Trophoblast cell (in vitro differentiated cells and primary cell): Measurements from ENCODE around the gene PCSK5.

ENCODE experiments used
- DNase-seq, 2 donors: peaks; one replicate each; pipeline ENCODE4 v3.0.0-alpha.2; 2016
- H2AFZ ChIP-seq: 2 replicates; pipeline ENCODE4 v1.6.1; 2013; ENCODE audit warnings: low read length, moderate library complexity, mild to moderate bottlenecking; ENCODE audit not compliant: insufficient read depth, poor library complexity
- H2AK5ac ChIP-seq: 2 replicates; pipeline ENCODE4 v1.6.1; 2013; ENCODE audit warnings: mild to moderate bottlenecking, low read length
- H2BK120ac ChIP-seq: 2 replicates; pipeline ENCODE4 v1.6.1; 2013; ENCODE audit warnings: low read length, mild to moderate bottlenecking, moderate library complexity; ENCODE audit not compliant: insufficient read depth, poor library complexity
- H2BK12ac ChIP-seq: 2 replicates; pipeline ENCODE4 v1.6.1; 2013; ENCODE audit warnings: mild to moderate bottlenecking, low read length, moderate library complexity
- H2BK5ac ChIP-seq: 2 replicates; pipeline ENCODE4 v1.6.1; 2013; ENCODE audit warnings: low read length, low read depth, moderate library complexity, mild to moderate bottlenecking; ENCODE audit not compliant: poor library complexity
- H3K14ac ChIP-seq: 2 replicates; pipeline ENCODE4 v1.6.1; 2013; ENCODE audit warnings: mild to moderate bottlenecking, low read length
- H3K18ac ChIP-seq: 2 replicates; pipeline ENCODE4 v1.6.1; 2013; ENCODE audit warnings: mild to moderate bottlenecking, low read length
- H3K23ac ChIP-seq: 2 replicates; pipeline ENCODE4 v1.6.1; 2013; ENCODE audit warnings: low read length
- H3K27ac ChIP-seq: 2 replicates; pipeline ENCODE4 v1.5.1; 2013; ENCODE audit warnings: low read depth, mild to moderate bottlenecking, inconsistent platforms, low read length, moderate library complexity
- H3K27me3 ChIP-seq: 2 replicates; pipeline ENCODE4 v1.6.1; 2013; ENCODE audit warnings: inconsistent platforms, mild to moderate bottlenecking, low read length, moderate library complexity; ENCODE audit not compliant: insufficient read depth
- H3K36me3 ChIP-seq, 2 experiments: 1 replicate in 1 of 2; 2 replicates in 1 of 2; pipeline ENCODE4 v1.6.1; 2013; ENCODE audit warnings: low read length in 2 of 2, mild to moderate bottlenecking in 2 of 2, moderate library complexity in 1 of 2; ENCODE audit not compliant: insufficient read depth in 2 of 2, control insufficient read depth in 1 of 2
- H3K4ac ChIP-seq: 2 replicates; pipeline ENCODE4 v1.6.1; 2013; ENCODE audit warnings: low read depth, mild to moderate bottlenecking, low read length, moderate library complexity
- H3K4me1 ChIP-seq, 2 experiments: 1 replicate in 1 of 2; 2 replicates in 1 of 2; pipeline ENCODE4 v1.6.1; 2013; ENCODE audit warnings: low read length in 2 of 2, mild to moderate bottlenecking in 2 of 2, moderate library complexity in 1 of 2; ENCODE audit not compliant: insufficient read depth in 2 of 2, control insufficient read depth in 1 of 2
- H3K4me2 ChIP-seq: 2 replicates; pipeline ENCODE4 v1.6.1; 2013; ENCODE audit warnings: inconsistent platforms, mild to moderate bottlenecking, low read length, moderate library complexity
- H3K4me3 ChIP-seq: 2 replicates; pipeline ENCODE4 v1.5.1; 2013; ENCODE audit warnings: mild to moderate bottlenecking, low read depth, low read length, inconsistent platforms
- H3K79me1 ChIP-seq: one replicate; pipeline ENCODE4 v1.6.1; 2013; ENCODE audit warnings: low read length
- H3K79me2 ChIP-seq: 2 replicates; pipeline ENCODE4 v1.6.1; 2013; ENCODE audit warnings: low read length, mild to moderate bottlenecking; ENCODE audit not compliant: control insufficient read depth, insufficient read depth, poor library complexity
- H3K9ac ChIP-seq: 2 replicates; pipeline ENCODE4 v1.6.1; 2013; ENCODE audit warnings: mild to moderate bottlenecking, low read length
- H3K9me3 ChIP-seq: 2 replicates; pipeline ENCODE4 v1.6.1; 2013; ENCODE audit warnings: low read depth, mild to moderate bottlenecking, control low read depth, inconsistent platforms, low read length; ENCODE audit not compliant: insufficient read depth
- H4K12ac ChIP-seq: 2 replicates; pipeline ENCODE4 v1.6.1; 2013; ENCODE audit warnings: low read depth, mild to moderate bottlenecking, low read length, moderate library complexity
- H4K8ac ChIP-seq: 2 replicates; pipeline ENCODE4 v1.6.1; 2013; ENCODE audit warnings: low read depth, mild to moderate bottlenecking, low read length, moderate library complexity
- H4K91ac ChIP-seq: one replicate; pipeline ENCODE4 v1.6.1; 2013; ENCODE audit warnings: low read depth, mild to moderate bottlenecking, low read length, moderate library complexity
- WGBS: extraction: QIAGEN DNeasy Blood & Tissue Kit; methylation state at CpG from one replicate; pipeline ENCODE4 v1.1.7; 2013; ENCODE audit warnings: missing lambda C conversion rate; ENCODE audit not compliant: insufficient read length, insufficient coverage; ENCODE audit errors: extremely low coverage; 5-methylcytosine and 5-hydroxymethylcytosine counted together

PCSK5 gene

GRCh38 chr9:76101491-76101890 is 211.0 kb downstream of the PCSK5 start:
- Histone ChIP-seq H3K79me2 (no peaks in the 10 kb centered on the region), H4K12ac (no peak overlapping the region), H3K79me1 (no peaks in the 10 kb centered on the region), H3K4me2 (no peak overlapping the region), H2BK120ac (no peak overlapping the region), H3K27ac (no peak overlapping the region), H3K27me3 (no peaks in the 10 kb centered on the region), H3K4me1 (no peaks in the 10 kb centered on the region), H2AFZ (no peak overlapping the region), H4K8ac (no peak overlapping the region), H3K14ac (no peak overlapping the region), H2AK5ac (no peak overlapping the region), H4K91ac (no peak overlapping the region), H3K4ac (no peak overlapping the region), H3K36me3 (peaks cover 7 to 8% of the 10 kb centered on the region in 2 experiments), H3K9me3 (no peaks in the 10 kb centered on the region), H2BK12ac (no peak overlapping the region), H3K23ac (no peak overlapping the region), H3K9ac (no peak overlapping the region), H3K18ac (no peak overlapping the region), H2BK5ac (no peak overlapping the region), H3K4me3 (no peak overlapping the region)
- no CpG with 5 or more reads among the region's 1 CpG for WGBS
- no peak for DNase-seq

- Histone ChIP-seq H3K36me3 (peaks cover 5 to 7% of the 10 kb centered on the region in 2 experiments), H3K4me1 (no peaks in the 10 kb centered on the region), H3K79me2 (no peaks in the 10 kb centered on the region), H3K27me3 (no peaks in the 10 kb centered on the region), H3K18ac (no peak overlapping the region), H2BK120ac (no peak overlapping the region), H3K23ac (no peak overlapping the region), H3K4ac (no peak overlapping the region), H4K12ac (no peak overlapping the region), H3K9ac (no peak overlapping the region), H2AFZ (no peak overlapping the region), H4K8ac (no peak overlapping the region), H2AK5ac (no peak overlapping the region), H3K4me3 (no peak overlapping the region), H3K9me3 (no peaks in the 10 kb centered on the region), H3K4me2 (no peak overlapping the region), H2BK12ac (no peak overlapping the region), H3K27ac (no peak overlapping the region), H3K14ac (no peak overlapping the region), H2BK5ac (no peak overlapping the region), H3K79me1 (no peaks in the 10 kb centered on the region), H4K91ac (no peak overlapping the region)
- WGBS: no CpG with 5 or more reads among the region's 4 CpGs
- no peak for DNase-seq
These were observed 211.5 kb downstream of the PCSK5 start for GRCh38 chr9:76101947-76102346.

GRCh38 chr9:76103531-76104315 is 213.2 kb downstream of the PCSK5 start:
- Histone ChIP-seq H3K9ac (no peak overlapping the region), H3K4me1 (no peaks in the 10 kb centered on the region), H3K23ac (no peak overlapping the region), H3K18ac (no peak overlapping the region), H2BK12ac (no peak overlapping the region), H3K27me3 (no peaks in the 10 kb centered on the region), H3K36me3 (peaks cover 4 to 13% of the 10 kb centered on the region in 2 experiments), H2AFZ (no peak overlapping the region), H2BK120ac (no peak overlapping the region), H3K27ac (no peak overlapping the region), H2BK5ac (no peak overlapping the region), H4K8ac (no peak overlapping the region), H3K79me2 (no peaks in the 10 kb centered on the region), H3K4me2 (no peak overlapping the region), H3K9me3 (no peaks in the 10 kb centered on the region), H4K91ac (no peak overlapping the region), H2AK5ac (no peak overlapping the region), H3K14ac (no peak overlapping the region), H3K4ac (no peak overlapping the region), H4K12ac (no peak overlapping the region), H3K4me3 (no peak overlapping the region), H3K79me1 (no peaks in the 10 kb centered on the region)
- DNase-seq: no peak
- no CpG with 5 or more reads among the region's 6 CpGs for WGBS

- Histone ChIP-seq H3K14ac (no peak overlapping the region), H3K4ac (no peak overlapping the region), H2BK12ac (no peak overlapping the region), H3K9me3 (no peaks in the 10 kb centered on the region), H3K27ac (no peak overlapping the region), H3K36me3 (peaks cover 2 to 10% of the 10 kb centered on the region in 2 experiments), H2BK5ac (no peak overlapping the region), H3K4me3 (no peak overlapping the region), H3K23ac (no peak overlapping the region), H3K79me1 (no peaks in the 10 kb centered on the region), H2AFZ (no peak overlapping the region), H3K18ac (no peak overlapping the region), H4K91ac (no peak overlapping the region), H3K4me2 (no peak overlapping the region), H2BK120ac (no peak overlapping the region), H3K79me2 (no peaks in the 10 kb centered on the region), H3K9ac (no peak overlapping the region), H2AK5ac (no peak overlapping the region), H3K4me1 (no peaks in the 10 kb centered on the region), H4K12ac (no peak overlapping the region), H4K8ac (no peak overlapping the region), H3K27me3 (no peaks in the 10 kb centered on the region)
- WGBS: no CpG with 5 or more reads among the region's 4 CpGs
- DNase-seq: no peak
These were observed 217.0 kb downstream of the PCSK5 start for GRCh38 chr9:76107482-76107881.
